HG03175 (cell line): ENCODE results near the gene CBY3.
"Not testable (repeated sequence)": the region's sequence is repeated elsewhere in the genome, so short reads cannot be mapped to it uniquely, and the experiment has no call there.

Experiments
- ATAC-seq: cut with Tn5 transposase; IDR thresholded peaks from one replicate; pipeline ENCODE4 v1.9.1; 2021; ENCODE audit warnings: mild to moderate bottlenecking, moderate library complexity; ENCODE audit not compliant: unreplicated experiment

CBY3 gene

DNA sequence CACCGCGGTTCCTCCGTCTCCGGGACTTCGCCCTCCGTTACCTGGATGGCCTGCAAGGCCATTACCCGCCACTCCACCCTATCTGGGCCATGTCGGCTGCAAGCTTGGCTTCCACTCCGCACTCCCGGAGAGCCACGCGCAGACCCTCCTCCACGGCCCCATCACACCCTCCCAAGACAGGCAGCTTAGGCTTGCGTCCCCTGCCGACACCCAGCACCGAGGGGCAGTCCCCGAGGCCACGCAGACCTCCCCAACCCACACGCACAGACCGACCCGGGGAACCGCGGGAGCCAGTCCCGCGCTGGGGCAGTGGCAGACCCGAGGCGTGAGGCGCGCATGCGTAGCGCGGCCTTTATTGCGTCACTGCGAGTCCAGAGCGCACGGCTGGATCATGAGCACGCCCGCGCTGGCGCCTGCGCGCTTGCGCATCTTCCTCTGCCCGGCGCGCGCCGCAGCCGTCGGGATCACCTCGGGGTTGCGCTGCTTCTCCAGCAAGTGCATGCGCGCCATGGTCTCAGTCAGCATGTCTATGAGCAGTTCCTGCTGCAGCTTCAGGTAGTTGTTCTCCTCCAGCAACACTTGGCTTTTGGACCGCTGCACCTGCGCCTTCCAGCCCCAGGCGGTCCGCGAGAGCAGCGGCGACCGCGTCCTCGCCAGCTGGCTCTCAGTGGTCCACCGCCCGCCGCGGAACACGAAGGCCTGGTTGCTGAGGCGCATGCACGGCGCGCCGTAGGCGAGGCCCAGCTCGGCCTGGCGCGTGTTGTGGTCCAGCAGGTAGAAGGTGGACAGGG is 2.4 kb downstream of the CBY3 start:
- peak; percentile 92 for ATAC-seq

DNA sequence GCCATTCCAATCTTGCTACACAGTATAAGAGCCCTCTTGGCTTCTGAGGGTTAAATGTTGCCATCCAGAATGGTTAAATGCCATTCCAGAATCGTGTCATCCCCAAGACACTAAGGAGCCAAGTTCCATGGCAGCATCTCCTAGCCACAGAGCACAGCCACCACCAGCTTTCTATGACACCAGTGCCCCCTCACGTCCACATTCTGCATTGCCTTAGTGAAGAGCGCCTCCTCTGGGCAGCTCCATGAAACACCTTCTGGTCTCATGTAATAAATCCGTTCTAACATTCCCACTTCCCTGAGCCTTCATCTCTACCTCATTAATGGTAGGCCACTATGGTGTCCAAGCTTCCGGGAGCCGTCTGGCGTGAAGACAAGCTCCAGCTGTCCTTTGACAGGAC is 12.4 kb downstream of the CBY3 start:
- peak; percentile 68 for ATAC-seq

DNA sequence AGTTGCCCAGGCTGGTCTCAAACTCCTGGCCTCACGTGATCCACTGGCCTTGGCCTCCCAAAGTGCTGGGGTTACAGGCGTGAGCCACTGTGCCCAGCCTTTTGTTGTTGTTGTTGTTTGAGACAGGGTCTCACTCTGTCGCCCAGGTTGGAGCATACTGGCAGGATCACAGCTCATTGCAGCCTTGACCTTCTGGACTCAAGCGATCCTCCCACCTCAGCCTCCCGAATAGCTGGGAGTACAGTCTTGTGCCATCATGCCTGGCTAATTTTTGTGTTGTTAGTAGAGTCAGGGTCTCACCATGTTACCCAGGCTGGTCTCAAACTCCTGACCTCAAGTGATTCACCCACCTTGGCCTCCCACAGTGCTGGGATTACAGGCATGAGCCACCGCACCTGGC is 19.2 kb downstream of the CBY3 start:
- not testable (repeated sequence) for ATAC-seq

DNA sequence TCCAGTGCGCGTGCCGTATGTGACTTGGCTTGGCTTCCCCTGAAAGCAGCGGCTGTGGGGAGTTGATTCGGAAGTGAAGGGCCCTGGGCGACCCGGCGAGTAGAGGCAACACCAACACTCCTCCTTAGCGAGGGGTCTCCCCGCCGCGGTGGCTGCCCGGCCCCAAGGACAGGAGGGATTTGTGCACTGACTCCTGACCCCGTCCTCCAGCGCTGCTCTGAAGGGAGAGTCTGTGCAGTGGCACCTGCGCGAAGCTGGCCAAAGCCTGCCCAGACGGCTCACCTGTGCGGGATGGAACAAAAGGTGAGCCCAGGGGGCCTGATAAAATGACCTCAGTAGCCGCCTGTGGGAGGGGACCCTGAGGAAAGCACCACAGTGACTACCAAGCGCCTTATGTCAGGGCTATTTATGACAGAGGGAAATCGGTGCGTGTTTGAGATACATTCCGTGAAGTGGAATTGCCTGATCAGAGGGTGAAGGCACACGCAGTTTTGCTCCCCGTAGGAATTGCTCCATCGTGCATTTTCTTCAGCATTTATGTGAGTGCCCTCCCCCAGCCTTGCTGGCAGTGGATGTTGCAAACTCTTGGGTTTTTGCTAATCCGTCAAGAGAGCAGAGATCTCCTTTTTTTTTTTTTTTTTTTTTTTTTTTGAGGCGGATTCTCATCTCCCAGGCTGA is 22.5 kb downstream of the CBY3 start:
- ATAC-seq = peak; percentile 69

GRCh38 chr5:179657302-179658178 is 23.3 kb downstream of the CBY3 start:
- peak; percentile 90 for ATAC-seq

DNA sequence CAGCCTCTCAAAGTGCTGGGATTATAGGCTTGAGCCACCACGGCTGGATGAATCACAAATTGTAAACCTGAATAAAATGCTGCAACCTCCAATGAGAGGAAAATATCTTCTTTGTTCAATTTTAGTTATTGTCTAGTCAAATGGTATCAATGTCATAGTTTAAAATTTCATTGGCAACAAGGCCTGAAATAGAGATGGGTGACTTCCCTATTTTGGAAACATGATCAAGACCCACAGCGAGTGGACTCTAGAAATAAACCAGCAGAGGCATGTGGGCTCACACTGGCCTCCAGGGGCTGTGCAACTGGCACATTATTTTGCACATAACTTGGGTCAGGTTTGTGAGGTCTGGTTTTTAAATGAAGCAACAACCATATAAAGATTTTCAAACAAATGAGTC is 27.7 kb downstream of the CBY3 start:
- not testable (repeated sequence) for ATAC-seq

GRCh38 chr5:179650245-179650644 is 30.6 kb downstream of the CBY3 start:
- ATAC-seq = not testable (repeated sequence)

GRCh38 chr5:179649166-179649703 is 31.6 kb downstream of the CBY3 start:
- not testable (repeated sequence) for ATAC-seq

GRCh38 chr5:179648410-179648809 is 32.4 kb downstream of the CBY3 start:
- ATAC-seq = no peak

- ATAC-seq = not testable (repeated sequence)
Observed at GRCh38 chr5:179644766-179645165, 36.1 kb downstream of the CBY3 start.

GRCh38 chr5:179643141-179643920 is 37.5 kb downstream of the CBY3 start:
- ATAC-seq = not testable (repeated sequence)

DNA sequence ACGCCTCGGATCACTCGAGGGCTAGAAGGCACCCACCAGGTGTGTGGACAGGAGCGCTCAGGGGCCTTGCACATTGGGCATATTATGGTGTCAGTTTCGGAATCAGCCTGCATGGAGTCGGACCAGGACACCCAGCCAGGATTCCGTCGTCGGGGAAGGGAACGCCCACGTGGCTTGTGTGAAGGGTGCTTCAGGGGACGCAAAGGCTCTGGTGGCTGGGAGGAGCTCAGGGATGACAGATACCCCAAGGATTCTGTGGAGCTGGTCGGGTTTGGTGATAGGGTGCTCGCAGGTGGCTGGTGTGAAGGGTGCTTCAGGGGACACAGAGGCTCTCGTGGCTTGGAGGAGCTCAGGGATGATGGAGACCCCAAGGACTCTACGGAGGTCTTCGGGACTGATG is 38.2 kb downstream of the CBY3 start:
- not testable (repeated sequence) for ATAC-seq

- not testable (repeated sequence) for ATAC-seq
Observed at GRCh38 chr5:179641745-179642144, 39.1 kb downstream of the CBY3 start.

DNA sequence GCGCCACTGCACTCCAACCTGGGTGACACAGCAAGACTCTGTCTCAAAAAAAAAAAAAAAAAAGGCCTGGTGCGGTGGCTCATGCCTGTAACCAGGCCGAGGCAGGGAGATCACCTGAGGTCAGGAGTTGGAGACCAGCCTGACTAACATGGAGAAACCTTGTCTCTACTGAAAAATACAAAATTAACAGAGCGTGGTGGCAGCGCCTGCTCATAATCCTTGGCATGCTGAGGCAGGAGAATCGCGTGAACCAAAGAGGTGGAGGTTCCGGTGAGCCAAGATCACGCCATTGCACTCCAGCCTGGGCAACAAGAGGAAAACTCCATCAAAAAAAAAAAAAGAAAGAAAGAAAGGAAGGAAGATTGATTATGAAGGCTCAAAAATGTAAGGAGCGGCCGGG is 41.5 kb downstream of the CBY3 start:
- not testable (repeated sequence) for ATAC-seq

- ATAC-seq = peak; percentile 86
Observed at GRCh38 chr5:179634370-179635172, 46.3 kb downstream of the CBY3 start.

DNA sequence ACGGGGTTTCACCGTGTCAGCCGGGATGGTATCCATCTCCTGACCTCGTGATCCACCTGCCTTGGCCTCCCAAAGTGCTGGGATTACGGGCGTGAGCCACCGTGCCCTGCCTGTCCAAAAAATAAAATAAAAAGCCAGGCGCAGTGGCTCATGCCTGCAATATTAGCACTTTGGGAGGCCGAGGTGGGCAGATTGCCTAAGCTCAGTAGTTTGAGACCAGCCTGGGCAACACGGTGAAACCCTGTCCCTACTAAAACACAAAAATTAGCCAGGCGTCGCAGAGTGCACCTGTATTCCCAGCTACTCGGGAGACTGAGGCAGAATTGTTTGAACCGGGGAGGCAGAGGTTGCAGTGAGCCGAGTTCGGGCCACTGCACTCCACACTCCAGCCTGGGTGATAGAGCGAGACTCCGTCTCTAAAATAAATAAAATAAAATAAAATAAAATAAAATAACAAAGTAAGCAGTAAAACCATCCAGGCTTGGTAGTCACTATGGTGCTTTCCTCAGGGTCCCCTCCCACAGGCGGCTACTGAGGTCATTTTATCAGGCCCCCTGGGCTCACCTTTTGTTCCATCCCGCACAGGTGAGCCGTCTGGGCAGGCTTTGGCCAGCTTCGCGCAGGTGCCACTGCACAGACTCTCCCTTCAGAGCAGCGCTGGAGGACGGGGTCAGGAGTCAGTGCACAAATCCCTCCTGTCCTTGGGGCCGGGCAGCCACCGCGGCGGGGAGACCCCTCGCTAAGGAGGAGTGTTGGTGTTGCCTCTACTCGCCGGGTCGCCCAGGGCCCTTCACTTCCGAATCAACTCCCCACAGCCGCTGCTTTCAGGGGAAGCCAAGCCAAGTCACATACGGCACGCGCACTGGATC is 47.1 kb downstream of the CBY3 start:
- peak; percentile 64 for ATAC-seq
